ENCODE measurements around the gene SNRPA1.
"Not testable (repeated sequence)": the region's sequence is repeated elsewhere in the genome, so short reads cannot be mapped to it uniquely, and the experiment has no call there.

SNRPA1 gene

DNA sequence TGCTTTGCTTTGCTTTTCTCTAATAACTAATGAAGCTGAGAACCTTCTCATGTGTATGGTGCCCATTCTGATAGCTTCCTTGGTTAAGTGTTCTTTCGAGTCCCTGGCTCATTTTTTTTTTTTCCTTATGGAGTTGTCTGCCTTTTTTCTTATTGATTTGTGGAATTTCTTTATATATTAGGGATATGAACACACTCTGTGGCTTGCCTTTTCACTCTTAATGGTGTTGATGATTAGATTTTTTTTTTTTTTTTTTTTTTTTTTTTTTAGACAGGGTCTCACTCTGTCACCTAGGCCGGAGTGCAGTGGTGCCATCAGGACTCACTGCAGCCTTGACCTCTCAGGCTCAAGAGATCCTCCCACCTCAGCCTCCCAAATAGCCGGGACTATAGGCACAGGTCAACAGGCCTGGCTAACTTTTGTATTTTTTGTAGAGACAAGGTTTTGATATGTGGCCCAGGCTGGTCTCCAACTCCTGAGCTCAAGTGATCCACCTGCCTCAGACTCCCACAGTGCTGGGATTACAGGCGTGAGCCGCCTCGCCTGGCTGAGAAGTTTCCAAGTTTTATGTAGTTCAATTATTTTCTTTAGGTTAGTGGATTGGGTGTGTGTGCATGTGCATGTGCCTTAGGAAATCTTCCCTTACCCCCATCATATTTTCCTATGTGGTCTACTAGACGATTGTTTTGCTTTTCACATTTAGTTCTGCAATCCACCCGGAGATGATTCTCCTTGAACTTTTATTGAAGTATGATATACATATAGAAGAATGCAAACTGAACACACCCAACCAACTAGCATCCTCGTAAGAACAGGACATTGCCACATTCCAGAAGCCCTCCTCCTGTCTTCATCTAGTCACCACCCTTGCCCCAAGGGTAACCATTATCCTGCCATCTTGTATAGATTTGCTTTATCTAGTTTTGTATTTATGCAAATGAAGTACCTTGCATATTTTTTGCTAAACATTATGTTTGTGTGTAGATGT, 1.7 kb upstream of the SNRPA1 start:
- DNase-seq (ENCODE audit: low read depth in 3 of 3) = no peak

DNA sequence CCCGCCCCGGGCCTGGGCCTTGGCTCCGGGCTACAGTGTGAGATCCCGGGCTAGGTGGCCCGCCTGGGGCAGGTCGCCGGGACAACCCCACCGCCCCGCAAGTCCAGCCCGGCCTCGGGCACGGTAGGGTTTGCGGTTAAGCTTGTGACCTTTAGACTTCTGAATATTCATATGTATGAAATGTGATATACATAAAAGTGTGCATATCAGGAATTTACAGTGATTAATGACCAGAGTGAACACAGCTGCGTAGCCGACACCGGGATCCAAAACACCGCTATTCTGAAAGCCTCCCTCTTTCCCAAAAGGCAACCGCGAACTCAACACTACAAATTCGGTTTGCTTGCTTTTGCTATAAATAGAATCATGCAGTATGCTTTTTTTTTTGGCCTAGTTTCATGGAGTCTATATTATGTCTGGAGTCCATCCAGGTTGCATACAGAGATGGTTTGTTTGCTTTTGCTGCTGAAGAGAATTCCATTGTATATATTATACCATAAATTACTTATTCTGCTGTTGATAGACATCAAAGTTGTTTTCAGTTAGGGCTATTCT, 636 bp upstream of the SNRPA1 start:
- peak in 1 of 3 experiments; percentile 28 for DNase-seq (ENCODE audit: low read depth in 3 of 3)

DNA sequence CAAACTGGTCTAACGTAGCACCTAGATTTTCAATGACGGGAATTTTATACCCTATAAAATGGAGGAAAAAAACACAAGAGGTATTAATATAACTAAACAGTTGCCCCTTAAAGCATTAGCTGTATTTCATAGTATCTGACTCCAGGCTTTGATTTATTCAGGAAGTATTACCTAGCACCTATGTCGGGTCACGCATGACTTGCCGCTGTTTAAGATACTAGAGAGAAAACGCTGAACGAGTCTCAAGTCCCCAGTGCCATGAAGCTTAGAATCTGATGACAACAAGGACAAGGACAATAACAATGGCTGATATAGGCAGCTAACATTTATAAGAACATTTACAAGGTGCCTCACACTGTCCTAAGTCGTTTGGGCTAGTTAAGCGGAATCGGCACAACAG, 1.9 kb downstream of the SNRPA1 start:
- DNase-seq (ENCODE audit: low read depth in 3 of 3) = no peak

DNA sequence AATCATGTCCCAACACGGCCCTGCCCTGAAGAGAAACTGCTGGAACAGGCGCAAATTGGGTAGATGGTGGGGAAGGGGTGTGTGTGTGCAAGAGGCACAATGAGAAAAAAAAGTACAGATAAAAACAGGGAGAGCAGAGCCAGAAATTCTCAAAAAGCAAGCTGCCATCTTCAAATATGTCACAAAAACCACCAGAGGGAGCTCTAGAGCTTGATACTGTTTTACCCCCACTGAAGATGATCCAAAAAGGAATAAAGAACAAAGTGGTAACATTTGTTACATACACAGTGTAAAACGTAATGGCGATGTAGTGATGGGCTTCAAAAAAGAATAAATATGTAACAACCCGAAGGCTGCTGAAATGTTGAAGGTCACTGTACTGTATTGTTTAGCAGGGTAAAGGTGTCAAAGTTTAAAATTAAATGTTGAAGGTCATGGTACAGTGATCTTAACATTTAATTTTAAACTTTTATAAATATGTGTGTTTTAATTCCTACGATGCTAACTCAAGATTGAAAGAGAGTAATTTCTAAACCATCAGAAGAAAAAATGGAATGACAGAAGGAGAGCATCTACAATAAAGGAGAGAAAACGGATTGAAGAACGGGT, 6.0 kb downstream of the SNRPA1 start:
- no peak for DNase-seq (ENCODE audit: low read depth in 3 of 3)

DNA sequence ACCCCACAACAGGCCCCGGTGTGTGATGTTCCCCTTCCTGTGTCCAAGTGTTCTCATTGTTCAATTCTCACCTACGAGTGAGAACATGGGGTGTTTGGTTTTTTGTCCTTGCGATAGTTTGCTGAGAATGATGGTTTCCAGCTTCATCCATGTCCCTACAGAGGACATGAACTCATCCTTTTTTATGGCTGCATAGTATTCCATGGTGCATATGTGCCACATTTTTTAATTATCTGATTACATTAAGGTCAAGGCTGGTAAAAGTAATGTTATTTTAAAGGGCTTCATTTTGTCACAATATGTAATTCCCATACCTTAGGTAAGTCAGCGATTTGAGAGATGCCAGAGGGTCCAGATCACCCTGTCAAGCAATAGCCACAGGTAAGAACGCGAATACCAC, 7.7 kb downstream of the SNRPA1 start:
- not testable (repeated sequence) for DNase-seq (ENCODE audit: low read depth in 3 of 3)

DNA sequence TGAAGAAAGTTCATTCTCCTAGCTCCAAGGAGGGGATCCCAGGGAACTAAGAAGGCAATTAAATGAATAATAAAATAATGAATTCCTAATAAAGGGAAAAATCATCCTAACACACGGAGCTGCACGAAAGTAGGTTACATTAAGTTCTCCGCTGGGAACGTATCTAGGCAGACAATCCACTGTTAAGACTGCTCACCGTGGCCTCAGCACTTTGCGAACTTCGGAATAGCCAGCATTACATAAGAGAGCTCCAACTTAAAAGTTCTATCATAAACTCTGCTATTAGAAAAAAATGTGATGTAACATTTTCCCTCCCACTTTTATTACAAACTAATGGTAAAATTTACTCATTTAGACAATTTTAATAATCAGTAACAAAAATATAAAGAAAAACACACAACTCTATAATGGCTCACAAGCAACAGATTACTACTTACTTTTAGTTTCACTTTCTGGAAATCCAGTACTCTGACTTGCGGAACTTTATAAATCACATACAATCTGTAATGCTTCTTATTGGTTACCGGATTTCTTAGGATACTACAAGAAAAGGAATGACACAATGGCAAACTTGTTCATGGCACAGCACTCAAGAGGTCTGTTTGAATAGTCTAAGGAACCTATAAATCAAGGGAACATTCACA, 8.5 kb downstream of the SNRPA1 start:
- no peak for DNase-seq (ENCODE audit: low read depth in 3 of 3)

DNA sequence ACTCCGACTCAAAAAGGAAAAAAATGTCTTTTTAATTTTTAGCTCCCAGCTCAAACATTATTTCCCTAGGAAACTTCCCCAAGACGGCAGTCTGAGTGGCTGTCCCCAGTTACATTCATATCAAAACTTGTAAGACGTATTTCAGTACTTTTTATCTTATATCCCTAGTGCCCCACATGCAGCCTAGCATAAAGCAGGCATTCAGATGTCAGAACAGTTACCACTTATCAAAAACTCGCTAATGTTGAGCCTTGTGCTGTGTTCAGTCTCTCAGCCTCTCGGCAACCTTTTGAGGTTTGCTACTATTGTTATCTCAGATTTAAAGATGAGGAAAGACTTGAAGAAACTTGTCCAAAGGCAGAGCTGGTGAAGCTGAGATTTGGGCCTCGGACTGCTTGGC, 11.1 kb downstream of the SNRPA1 start:
- DNase-seq (ENCODE audit: low read depth in 3 of 3) = no peak

DNA sequence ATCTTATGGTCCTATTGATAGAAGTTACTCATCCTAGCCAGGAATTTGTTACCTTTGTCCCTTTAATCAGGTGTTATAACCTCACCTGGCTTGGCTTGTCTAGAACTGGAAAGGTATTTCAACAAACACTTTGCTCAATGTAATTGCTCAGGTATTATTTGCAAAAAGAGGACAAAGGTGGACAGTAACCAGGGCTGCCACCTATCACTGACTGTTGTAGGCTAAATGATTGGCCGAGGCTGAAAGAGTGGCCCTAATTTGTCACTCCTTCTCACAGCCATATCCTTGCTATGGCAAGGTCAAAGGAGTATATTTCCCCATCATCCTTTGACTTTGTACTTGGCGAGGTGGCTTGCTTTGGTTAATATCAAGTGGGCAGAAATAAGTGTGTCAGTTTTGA, 15.0 kb downstream of the SNRPA1 start:
- DNase-seq (ENCODE audit: low read depth in 3 of 3) = no peak

DNA sequence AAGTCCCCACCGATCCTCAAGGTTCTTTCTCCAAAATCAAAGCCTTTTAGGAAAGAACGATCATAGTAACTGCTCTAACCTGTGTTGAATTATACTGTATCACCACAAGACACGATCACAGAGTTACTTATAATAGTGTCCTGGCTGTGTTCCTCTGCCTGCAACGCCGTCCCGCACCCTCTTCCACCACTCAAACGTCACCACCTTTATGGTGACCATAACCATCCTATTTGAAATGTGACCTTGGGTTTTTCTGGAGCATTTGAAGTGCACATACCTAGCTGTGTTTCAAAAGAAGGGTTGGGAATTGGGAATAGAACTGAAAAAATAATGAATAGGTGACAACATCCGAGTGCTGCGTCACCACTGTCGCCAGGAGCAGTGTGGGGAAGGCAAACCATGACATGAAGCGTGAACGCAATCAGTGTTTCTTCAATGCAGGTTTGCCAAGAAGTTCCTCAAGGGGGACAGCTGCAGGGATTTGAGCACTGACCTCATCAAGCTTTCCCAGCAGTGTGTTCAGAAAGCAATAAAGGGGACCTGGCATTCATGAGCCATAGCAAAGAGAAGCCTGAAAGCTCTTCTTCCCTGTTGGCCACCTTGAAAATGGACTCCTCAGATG, 17.0 kb downstream of the SNRPA1 start:
- DNase-seq (ENCODE audit: low read depth in 3 of 3) = no peak

DNA sequence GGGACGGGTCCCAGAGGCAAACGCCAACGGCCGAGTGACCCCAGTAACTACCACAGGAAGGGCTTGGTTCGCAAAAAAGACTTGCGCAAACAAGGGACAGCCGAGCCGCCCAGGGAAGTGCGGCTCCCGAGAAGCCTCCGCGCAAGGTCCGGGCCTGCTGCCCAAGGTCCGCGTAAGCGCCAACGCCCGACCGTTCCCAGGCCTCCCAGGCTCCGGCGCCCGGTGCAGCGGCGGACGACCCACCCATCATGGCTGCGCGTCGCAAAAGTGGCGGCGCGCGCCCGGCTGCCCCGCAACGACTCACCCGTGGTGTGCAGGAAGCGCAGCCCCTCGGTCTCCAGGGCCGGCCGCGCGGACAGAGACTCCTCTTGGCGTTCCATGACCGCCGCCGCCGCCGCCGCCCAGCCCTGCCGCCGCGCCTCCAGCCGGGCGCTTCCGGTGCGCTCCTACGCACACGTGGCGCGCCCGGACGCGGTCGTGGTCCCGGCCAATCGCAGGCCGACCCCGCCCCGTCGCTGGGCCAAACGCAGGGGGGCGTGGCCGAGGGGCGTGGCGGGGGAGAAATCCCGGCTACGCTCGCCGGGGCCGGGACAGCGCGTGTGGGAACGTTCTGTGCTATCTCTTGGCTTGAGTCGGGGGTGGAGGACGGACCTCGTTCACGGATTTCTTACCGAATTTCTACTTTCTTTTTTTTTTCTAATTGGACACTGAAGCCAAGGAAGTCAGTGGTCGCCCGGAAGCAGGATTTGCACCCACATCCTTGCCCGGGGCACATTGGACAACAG, 17.8 kb downstream of the SNRPA1 start, which contains the start of gene SELENOS:
Gene SELENOS, minus strand, starts transcription at position 448 of the 785 bp plus-strand sequence. Its CDS starts 68 bp downstream, at position 380.
- DNase-seq (ENCODE audit: low read depth in 3 of 3) = peak; percentile 77 to 89 (median 85)

DNA sequence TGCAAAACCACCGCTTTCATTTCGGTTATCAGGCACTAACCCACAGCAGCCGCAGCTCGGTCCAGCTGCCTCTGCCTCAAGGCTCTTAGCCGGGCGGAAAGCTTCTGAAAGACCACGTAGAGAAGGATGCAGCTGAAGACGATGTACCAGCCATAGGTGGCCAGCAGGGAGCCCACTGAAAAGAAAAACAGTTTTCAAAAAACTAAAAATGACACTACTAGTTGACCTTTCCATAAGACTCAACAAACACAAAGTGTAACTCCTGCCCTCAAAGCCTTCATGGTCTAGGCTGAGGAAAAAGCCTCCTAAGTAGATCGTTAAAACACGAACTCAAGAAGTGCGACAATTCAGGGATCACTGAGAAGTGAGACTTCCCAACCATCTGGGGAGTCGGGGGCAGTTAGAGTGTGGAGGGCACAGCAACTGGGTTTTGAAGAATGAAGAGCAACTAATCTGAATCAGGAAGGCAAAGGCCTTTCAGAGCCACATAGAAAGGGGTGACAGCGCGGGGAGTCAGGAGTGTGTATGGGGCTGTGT, 18.5 kb downstream of the SNRPA1 start:
- no peak for DNase-seq (ENCODE audit: low read depth in 3 of 3)

DNA sequence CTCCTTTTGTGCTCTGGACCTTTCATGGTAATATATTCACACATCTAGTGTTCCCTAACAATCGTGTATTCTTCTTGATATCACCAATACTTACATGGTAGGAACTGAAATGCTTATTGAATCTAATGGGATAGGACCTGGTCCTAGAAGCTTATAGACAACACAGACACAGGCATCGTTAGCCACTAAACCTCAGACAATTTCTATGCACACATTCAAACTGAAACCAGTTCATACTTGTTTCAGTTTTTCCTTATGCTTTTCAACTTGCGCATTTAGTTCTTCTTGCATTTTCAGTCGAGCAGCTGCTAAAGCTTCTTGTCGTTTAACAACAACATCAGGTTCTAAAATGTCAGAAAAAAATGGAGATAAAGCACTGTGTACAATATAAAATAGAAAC, 20.0 kb downstream of the SNRPA1 start:
- DNase-seq (ENCODE audit: low read depth in 3 of 3) = no peak

DNA sequence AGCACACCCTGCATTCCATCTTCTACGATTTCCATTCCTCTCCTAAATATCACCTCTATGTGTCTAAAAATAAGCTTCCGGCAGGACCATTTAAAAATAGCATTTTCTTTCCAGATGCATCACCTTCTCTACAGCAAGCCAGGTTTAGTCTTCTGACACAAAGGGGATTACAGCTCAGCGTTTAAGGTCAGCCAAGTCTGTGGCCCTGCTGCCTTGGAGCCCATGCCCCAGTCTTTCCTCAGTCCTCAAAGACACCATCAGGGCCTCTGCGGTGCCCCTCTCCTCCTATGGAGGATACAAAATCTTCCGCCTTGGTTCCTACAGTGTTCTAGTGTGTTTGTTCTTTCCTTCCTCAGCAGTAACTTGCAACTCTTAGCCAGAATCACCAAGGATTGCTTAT, 21.5 kb downstream of the SNRPA1 start:
- DNase-seq (ENCODE audit: low read depth in 3 of 3) = no peak

DNA sequence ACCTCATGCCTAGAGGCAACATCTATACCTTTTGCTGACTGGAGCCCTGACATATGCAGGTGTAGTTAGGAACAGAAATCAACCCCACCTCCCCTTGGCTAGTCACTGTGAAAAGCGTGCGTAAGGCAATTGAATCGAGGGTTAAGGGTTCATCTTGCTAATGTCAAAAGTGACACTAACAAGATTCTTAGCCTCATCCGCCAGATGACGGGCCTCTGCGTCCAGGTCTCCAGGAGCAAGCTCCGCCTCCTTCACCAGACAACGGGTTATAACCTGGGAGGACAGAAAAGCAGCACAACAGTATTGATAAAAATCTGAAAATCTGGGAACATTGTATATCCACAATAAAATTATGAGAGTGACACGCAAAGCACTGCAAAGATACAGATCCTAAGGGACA, 22.5 kb downstream of the SNRPA1 start:
- DNase-seq (ENCODE audit: low read depth in 3 of 3) = no peak

DNA sequence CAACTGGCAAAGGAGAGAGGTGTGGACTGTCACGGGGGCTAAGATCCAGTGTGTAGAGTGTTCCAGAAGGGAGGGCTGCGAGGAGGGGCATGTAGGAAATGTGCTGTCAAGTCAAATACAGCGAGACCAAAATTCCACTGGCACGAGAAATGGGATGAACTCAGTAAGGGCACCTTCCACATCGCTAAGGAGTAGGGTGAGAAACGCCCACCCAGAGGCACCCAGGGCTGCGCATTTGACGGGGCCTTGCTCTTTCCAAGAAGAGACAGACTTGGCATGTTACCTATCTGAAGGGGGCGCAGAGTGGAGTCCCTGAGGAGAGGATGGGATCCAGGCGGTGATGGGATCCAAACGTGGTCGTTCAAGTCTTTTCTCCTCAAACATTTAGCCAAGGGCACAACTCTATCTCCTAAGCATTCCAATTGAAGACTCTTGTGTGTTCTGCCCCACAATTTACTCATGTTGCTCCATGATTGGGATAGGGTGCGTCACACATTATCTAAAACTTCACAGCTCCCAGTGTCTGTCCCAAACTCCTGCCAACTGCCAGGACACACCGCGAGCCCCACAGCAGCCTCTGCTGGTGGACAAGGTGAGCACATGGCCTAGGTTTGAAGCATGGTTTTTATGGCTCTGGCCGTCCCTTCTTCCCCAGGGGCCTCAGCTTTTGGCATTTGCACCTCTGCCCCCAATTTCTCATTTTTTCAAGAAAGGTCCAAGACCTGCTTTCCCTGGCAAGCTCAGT, 25.4 kb downstream of the SNRPA1 start:
- DNase-seq (ENCODE audit: low read depth in 3 of 3) = no peak

DNA sequence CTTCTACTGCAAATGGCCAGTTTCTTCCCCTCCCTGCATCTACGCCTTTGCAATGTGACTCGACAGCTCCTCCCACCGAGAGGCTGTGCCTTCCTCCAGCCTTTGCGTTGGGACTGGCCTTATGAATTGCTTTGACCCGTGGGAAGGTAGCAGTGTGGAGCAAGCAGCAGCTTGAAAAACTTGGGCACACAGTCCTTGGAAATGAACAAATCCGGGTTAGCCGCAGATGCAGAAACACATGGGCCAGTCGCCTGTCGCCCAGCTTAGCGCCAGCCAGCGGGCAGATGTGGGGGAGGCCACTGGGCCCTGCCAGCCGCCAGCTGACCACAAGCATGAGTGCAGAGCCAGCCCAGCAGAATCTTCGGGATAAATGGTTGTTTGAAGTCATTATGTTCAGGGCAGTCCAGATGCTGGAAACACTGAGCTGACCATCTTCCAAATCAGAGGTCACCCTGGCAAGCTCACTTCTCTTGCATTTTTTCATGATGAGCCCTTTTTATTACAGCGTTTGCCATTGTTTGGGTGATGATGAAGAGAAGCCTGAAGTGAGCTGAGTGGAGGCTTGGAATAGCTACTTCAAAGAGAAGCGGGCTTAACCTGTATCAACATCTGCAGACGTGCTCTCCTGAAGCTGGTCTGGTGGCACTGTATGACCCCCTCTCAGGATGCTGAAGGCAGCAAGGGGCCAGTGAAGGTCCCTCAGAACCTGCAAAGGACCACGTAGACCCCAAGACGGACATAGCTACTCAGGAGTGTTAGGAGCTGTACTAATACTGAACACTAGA, 27.5 kb downstream of the SNRPA1 start:
- no peak for DNase-seq (ENCODE audit: low read depth in 3 of 3)

DNA sequence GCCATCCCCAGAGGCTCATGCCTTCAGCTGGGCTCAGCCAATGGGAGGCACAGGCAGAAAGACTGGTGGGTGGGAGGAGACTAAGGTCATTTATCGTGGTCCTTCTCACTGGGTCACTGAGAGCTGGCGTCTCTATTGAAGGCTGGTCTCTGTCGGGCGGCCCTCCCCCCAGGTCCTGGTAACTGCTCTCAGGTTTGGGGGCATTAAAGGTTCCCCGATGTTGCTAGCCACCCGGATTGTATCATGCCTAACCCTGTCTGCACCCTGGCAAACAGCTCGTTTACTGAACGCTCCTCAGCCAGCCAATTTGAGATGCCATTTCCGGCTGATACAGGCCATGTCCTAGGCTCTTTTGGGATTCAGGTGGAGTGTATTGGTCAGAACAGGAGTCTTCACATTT, 28.3 kb downstream of the SNRPA1 start:
- DNase-seq (ENCODE audit: low read depth in 3 of 3) = no peak

DNA sequence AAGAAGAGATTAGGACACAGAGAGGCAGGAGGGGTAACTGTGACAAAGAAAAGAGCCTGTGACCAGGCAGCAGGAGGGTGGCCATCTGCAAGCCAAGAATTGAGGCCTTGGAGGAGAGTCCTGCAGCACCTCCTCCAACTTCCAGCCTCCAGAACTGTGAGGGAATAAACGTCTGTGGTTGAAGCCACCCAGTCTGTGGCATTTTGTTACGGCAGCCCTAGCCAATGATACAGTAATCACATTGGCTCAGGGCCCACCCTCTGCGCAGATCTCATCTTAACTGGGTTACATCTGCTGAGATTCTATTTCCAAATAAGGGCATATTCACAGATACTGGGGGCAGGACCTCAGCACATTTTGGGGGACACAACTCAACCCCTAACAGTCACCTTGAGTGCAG, 29.0 kb downstream of the SNRPA1 start:
- no peak for DNase-seq (ENCODE audit: low read depth in 3 of 3)
